HepG2 (cell line): ENCODE measurements around the gene MAP4K3.

Experiments used
- ADNP ChIP-seq: sonication (generic); formaldehyde crosslinking; IDR thresholded peaks from 2 replicates; pipeline ENCODE4 v1.4.0; 2020; ENCODE audit warnings: missing genetic modification reagents
- ATF3 ChIP-seq: sonication (generic); formaldehyde crosslinking; IDR thresholded peaks from 2 replicates; pipeline ENCODE4 v1.4.0; 2020; ENCODE audit warnings: missing genetic modification reagents
- ESRRA ChIP-seq: sonication (generic); formaldehyde crosslinking; IDR thresholded peaks from 2 replicates; pipeline ENCODE4 v1.5.1; 2020; ENCODE audit warnings: mild to moderate bottlenecking, low read depth, missing genetic modification reagents
- IKZF4 ChIP-seq: sonication (generic); formaldehyde crosslinking; IDR thresholded peaks from 2 replicates; pipeline ENCODE4 v1.5.1; 2020; ENCODE audit warnings: borderline replicate concordance, mild to moderate bottlenecking, low read depth, missing genetic modification reagents; ENCODE audit errors: not compliant biosample characterization
- JUND ChIP-seq: sonication (generic); formaldehyde crosslinking; IDR thresholded peaks from 2 replicates; pipeline ENCODE4 v1.8.0; 2022; ENCODE audit warnings: mild to moderate bottlenecking, missing genetic modification reagents
- KLF16 ChIP-seq, 2 experiments: sonication (generic) in 1 of 2; formaldehyde crosslinking in 1 of 2; IDR thresholded peaks; 2 replicates each; pipeline versions ENCODE4 v1.6.1 to v1.8.0; 2016 to 2023; ENCODE audit warnings: missing genetic modification reagents in 2 of 2, missing compliant biosample characterization in 1 of 2
- POLR2A ChIP-seq, 2 experiments: IDR thresholded peaks; 2 replicates each; pipeline ENCODE4 v1.6.1; 2011; ENCODE audit warnings: low read depth in 2 of 2, low read length in 2 of 2, mild to moderate bottlenecking in 1 of 2, moderate library complexity in 1 of 2; ENCODE audit not compliant: insufficient read depth in 1 of 2
- SIN3A ChIP-seq: IDR thresholded peaks from 2 replicates; pipeline ENCODE4 v1.6.1; 2011; ENCODE audit warnings: low read depth, mild to moderate bottlenecking, control low read depth, low read length, borderline replicate concordance
- TBX3 ChIP-seq: fragments of 450-650 bp; IDR thresholded peaks from 2 replicates; pipeline ENCODE4 v1.6.1; 2017; ENCODE audit warnings: antibody characterized with exemption, mild to moderate bottlenecking, inconsistent platforms, borderline replicate concordance
- ZGPAT ChIP-seq: IDR thresholded peaks from 2 replicates; pipeline ENCODE4 v1.6.1; 2016; ENCODE audit warnings: mild to moderate bottlenecking
- ZNF207 ChIP-seq: fragments of 450-650 bp; IDR thresholded peaks from 2 replicates; pipeline ENCODE4 v1.6.1; 2016; ENCODE audit warnings: antibody characterized with exemption, borderline replicate concordance
- ZNF510 ChIP-seq: sonication (generic); formaldehyde crosslinking; IDR thresholded peaks from 2 replicates; pipeline ENCODE4 v1.4.0; 2020; ENCODE audit warnings: low read depth, mild to moderate bottlenecking, missing genetic modification reagents
- ZZZ3 ChIP-seq: sonication (generic); formaldehyde crosslinking; IDR thresholded peaks from 2 replicates; pipeline ENCODE4 v1.4.0; 2020; ENCODE audit warnings: missing genetic modification reagents, mild to moderate bottlenecking, borderline replicate concordance

DNA sequence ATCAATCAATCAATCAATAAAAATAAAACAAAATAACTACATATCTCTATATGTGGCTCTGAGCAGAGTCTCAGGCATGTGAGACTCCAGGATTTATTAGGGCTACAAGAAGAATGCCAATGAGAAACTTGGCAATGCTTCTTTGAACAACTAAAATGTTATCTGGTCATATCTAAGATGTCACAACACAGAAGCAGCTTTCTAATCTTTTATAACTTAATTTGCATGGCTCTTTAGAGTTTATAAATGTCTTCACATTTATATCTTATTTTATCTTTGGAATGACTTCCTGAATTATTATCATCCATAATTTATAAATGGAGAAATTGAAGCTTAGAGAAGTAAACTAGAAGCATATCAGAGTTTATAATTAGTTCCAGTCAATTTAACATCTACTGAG, 14.9 kb upstream of the MAP4K3 start:
- TF ChIP-seq SIN3A (no peak), ZGPAT (no peak), POLR2A (IDR thresholded peaks at IDR 0.05; ENCODE audit: insufficient read depth in 1 of 2, low read depth in 2 of 2, low read length in 2 of 2) (no peak), KLF16 (CRISPR knock-in tag; IDR thresholded peaks at IDR 0.05) (no peak), ZNF207 (no peak), ADNP (CRISPR knock-in tag) (no peak), ZNF510 (CRISPR knock-in tag) (no peak), IKZF4 (CRISPR knock-in tag) (no peak), TBX3 (no peak), ATF3 (CRISPR knock-in tag) (no peak), ZZZ3 (CRISPR knock-in tag) (no peak), JUND (CRISPR knock-in tag) (no peak), ESRRA (CRISPR knock-in tag) (no peak)
